GM13976 (cell line): ENCODE results near the gene STAC3.
A peak's percentile ranks its signal among the peaks of the same experiment; 100 is the strongest.

Experiments
- DNase-seq: peaks from one replicate; pipeline ENCODE4 v3.0.0; 2012; ENCODE audit warnings: low spot score
- CTCF ChIP-seq: IDR thresholded peaks from 2 replicates; pipeline ENCODE4 v1.5.1; 2012; ENCODE audit warnings: borderline replicate concordance, mild to moderate bottlenecking; ENCODE audit not compliant: insufficient read depth; ENCODE audit errors: extremely low read depth, missing control alignments, control extremely low read depth
- in situ Hi-C: fragments of 300-500 bp; cut with MboI; formaldehyde crosslinking; loops from one replicate; pipeline ENCODE4 v1.12.0; 2022; ENCODE audit warnings: low sequenced_read_pairs, mixed read lengths, inconsistent platforms; ENCODE audit not compliant: unreplicated experiment

STAC3 gene

GRCh38 chr12:57213058-57213715, 37.8 kb downstream of the STAC3 start:
- in situ Hi-C loops: no loop called here
- DNase-seq: peak; percentile 93
- peak; percentile 94 for TF ChIP-seq CTCF

GRCh38 chr12:57212701-57213057, 38.3 kb downstream of the STAC3 start:
- no peak for DNase-seq
- in situ Hi-C loops: no loop called here
- TF ChIP-seq CTCF: no peak

- TF ChIP-seq CTCF: no peak
- in situ Hi-C loops: no loop called here
- no peak for DNase-seq
These were observed 38.9 kb downstream of the STAC3 start for GRCh38 chr12:57211791-57212700.

- TF ChIP-seq CTCF: no peak
- in situ Hi-C loops: no loop called here
- no peak for DNase-seq
These were observed 39.9 kb downstream of the STAC3 start for GRCh38 chr12:57210926-57211692.

GRCh38 chr12:57210461-57210860, 40.5 kb downstream of the STAC3 start:
- DNase-seq: no peak
- no peak for TF ChIP-seq CTCF
- in situ Hi-C loops: no loop called here

GRCh38 chr12:57209916-57210315, 41.1 kb downstream of the STAC3 start:
- no peak for DNase-seq
- in situ Hi-C loops: no loop called here
- no peak for TF ChIP-seq CTCF
